ENCODE results near the gene ERGIC1. TPM values are rescaled to one million over a fixed set of nuclear protein-coding genes. Genes with fewer than 3 reads are reported as not detected.

ERGIC1 gene
- total and polyA plus RNA-seq, 10 of the 15 experiments (the other 5 are each of a cell fraction or from before 2014, with no cell fraction given): 8.8 to 104 (median 76.3) TPM

GRCh38 chr5:172805736-172806255, 28.3 kb upstream of the ERGIC1 start:
- Histone ChIP-seq H3K27ac (ENCODE audit: control insufficient read depth, insufficient read depth) (no peak overlapping the region), H3K4me1 (ENCODE audit: control insufficient read depth, insufficient read depth, low read length) (peaks cover 6% of the 10 kb centered on the region), H2AFZ (ENCODE audit: control insufficient read depth, low read depth, low read length) (no peak overlapping the region), H3K9ac (ENCODE audit: control insufficient read depth, insufficient read depth, low read length) (no peak overlapping the region), H3K4me2 (ENCODE audit: control insufficient read depth, insufficient read depth) (no peak overlapping the region), H3K9me3 (replicated peaks; ENCODE audit: control insufficient read depth, insufficient read depth, low read length) (no peaks in the 10 kb centered on the region; the same call in 2 of the 3 replicates), H3K79me2 (ENCODE audit: control insufficient read depth, insufficient read depth, low read length) (no peaks in the 10 kb centered on the region), H3K36me3 (ENCODE audit: control insufficient read depth in 2 of 2, insufficient read depth in 2 of 2, low read length in 1 of 2) (no peaks in the 10 kb centered on the region), H3K27me3 (replicated peaks in 1 of 2; ENCODE audit: control insufficient read depth in 2 of 2, insufficient read depth in 2 of 2, low read length in 1 of 2) (no peaks in the 10 kb centered on the region), H3K4me3 (no peak overlapping the region), H4K20me1 (ENCODE audit: control insufficient read depth, insufficient read depth) (no peaks in the 10 kb centered on the region)
- CTCF ChIA-PET: interaction anchor here (1.2 kb wide), 1 partner anchor 28 kb away, joined by 3 read pairs; no protein-coding TSS in a partner anchor
- in situ Hi-C loops (cut with MboI) (no loop called here), intact Hi-C loops (cut with micrococcal nuclease; ENCODE audit: unreplicated experiment) (loop anchor here (2.0 kb wide), 1 partner anchor 35 kb away; the partner anchor contains the start of gene DUSP1)
- RAD21 ChIA-PET (ENCODE audit: unreplicated experiment): no interaction called here
- SMC1A ChIA-PET (ENCODE audit: uncharacterized antibody, unreplicated experiment): interaction anchor here (0.8 to 1.5 kb wide), 3 partner anchors 8 to 34 kb away, joined by 3 to 8 read pairs (median 4); no protein-coding TSS in a partner anchor
- DNase-seq (ENCODE audit: low read depth, low spot score) (no peak), FAIRE-seq (no peak), ATAC-seq (no peak)
- POLR2A ChIA-PET: interaction anchor here (0.6 to 2.0 kb wide), 3 partner anchors 8 to 50 kb away, joined by 3 to 8 read pairs (median 3); no protein-coding TSS in a partner anchor
- WGBS (ENCODE audit: insufficient coverage, insufficient replicate concordance, low lambda C conversion rate, missing lambda C conversion rate): 89% methylated on average over 9 of the region's 9 CpGs
- BruUV-seq (replicated peaks): no TSS peak
- TF ChIP-seq HCFC1 (IDR thresholded peaks at IDR 0.05; ENCODE audit: low read length): no peak
- no peak for TF ChIP-seq EZH2 (IDR thresholded peaks at IDR 0.05; ENCODE audit: borderline replicate concordance, control insufficient read depth, low read depth, low read length)
- TF ChIP-seq CREB1 (IDR thresholded peaks at IDR 0.05; ENCODE audit: low read depth): no peak
- TF ChIP-seq HDAC6 (IDR thresholded peaks at IDR 0.05; ENCODE audit: unreplicated experiment): no peak
